GM19099 (cell line): Measurements from ENCODE around the gene GPATCH2L.

Source experiments
- POLR2A ChIP-seq: IDR thresholded peaks from 3 replicates; pipeline ENCODE4 v1.6.1; 2011; ENCODE audit warnings: low read depth; ENCODE audit not compliant: insufficient read length; ENCODE audit errors: extremely low read depth

GPATCH2L gene

DNA sequence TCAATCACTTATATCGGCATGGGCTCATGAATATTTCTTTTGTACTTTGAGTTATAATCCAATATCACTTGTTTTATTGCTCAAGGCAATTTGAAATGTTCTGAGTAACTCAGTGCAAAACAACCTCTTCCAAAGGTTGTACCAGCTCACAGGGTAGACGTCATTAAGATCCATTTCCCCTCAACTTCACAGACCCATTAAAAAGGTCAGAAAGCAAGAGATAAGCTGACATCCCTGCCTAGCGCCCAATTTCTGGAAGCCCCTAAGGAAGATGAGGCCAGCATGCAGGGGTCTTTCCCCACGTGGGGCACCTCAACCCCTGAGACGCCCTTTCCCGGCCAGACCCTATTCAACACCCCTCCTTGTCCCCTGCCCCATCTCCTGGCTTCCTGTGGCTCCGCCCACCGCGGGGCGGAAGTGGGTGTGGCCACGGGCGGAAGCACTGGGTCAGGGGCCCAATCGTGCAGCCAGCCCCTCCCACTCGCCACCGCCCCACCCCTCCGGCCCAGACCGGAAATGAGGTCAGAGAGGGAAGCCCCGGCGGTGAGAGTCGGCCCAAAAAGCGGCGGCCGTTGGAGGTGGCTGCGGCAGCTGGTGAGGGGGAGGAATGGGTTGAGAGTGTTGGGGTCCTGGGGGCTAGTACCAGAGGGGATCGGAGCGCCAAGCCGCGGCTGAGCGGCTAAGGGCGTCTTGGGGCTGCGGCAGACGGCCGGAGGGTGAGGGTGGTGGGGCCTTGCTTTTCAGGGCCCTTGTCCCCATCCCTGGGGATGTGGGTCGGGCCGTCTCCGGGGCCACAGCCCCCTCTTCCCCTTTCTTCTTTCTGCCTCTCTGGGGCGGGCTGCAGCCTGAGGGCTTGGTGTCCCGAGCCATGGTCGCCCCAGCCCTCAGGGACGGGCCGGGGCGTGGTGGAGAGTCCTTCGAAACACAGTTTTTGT is at the start of gene GPATCH2L:
Gene GPATCH2L, plus strand, starts transcription at position 525 of the 935 bp plus-strand sequence. CDS start 2,442 bp downstream, outside the sequence.
- peak; percentile 90 for TF ChIP-seq POLR2A

DNA sequence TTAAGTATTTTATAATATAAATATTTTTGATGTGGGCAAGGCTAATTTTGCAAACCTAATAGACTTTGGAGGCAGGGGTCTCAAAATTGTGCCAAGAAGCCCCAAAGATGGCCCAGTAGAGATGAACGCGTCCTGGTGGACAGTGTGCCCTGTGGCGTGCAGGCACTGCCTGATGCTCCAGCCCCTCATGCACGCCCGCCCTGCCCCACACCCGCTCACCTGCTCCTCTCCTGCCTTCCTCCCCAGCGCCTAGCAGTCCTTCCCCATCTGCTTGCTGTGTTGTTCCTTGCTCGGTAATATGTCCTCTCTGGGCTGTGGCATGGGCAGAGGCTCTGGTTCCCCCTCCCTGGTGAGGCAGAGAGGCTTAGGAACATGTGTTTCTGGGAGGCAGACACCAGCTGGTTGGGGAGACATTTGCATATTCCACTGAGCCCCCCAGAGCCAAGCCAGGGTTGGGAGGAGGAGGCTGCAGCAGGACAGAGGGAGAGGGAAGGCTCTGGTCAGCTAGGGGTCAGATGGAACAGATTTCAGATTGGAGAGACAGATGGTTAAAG is 46.8 kb upstream of the GPATCH2L start:
- no peak for TF ChIP-seq POLR2A

DNA sequence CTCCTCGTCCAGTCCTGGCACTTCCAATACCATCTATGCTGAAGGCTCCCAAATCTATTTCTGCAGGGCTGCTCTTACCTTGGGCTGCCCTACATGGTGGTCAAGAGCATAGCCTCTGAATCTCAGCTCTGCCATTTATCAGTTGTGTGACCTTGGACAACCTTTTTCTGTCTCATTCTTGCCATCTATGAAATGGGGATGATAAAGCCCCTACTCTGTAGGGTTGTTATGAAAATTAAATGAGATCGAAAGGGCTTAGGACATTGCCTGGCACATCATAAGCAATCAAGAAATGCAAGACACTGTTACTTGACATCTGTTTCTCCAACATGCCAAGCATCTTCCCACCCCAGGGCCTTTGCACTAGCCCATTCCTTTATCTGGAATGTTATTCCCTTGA is 45.5 kb upstream of the GPATCH2L start:
- TF ChIP-seq POLR2A = no peak

DNA sequence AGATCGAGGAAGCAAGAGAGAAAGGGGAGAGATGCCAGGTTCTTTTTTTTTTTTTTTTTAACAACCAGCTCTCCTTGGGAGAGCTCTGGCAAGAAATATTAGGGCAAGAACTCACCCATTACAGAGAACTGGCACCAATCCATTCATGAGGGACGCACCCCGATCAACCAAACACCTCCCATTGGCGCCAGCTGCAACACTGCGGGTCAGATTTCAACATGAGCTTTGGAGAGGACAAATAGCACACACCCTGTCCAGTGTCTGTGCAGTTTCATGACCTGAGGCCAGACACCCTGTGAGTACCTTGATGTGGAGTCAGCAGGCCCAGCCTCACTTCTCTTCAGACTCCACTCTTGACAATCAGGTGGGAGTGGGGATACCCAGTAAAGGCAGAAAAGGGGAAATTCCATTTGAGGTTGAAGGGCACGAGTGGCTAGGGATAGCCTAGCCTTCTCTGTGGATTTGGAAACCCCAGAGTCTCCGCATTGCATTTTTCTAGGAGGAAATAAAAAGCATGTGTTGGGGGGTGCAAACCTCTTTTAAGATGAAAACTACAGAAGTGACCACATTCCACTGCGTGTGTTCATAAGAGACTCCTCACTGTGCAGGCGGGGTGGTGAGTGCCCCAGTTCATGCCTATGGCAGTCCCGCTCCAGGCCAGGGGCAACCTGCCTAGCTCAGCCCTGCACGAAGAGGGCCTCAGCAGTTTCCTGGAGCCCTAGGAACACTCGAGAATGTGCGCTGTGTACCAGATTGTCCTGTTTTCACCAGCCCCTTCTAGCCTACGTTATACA is 42.4 kb upstream of the GPATCH2L start:
- TF ChIP-seq POLR2A = no peak

DNA sequence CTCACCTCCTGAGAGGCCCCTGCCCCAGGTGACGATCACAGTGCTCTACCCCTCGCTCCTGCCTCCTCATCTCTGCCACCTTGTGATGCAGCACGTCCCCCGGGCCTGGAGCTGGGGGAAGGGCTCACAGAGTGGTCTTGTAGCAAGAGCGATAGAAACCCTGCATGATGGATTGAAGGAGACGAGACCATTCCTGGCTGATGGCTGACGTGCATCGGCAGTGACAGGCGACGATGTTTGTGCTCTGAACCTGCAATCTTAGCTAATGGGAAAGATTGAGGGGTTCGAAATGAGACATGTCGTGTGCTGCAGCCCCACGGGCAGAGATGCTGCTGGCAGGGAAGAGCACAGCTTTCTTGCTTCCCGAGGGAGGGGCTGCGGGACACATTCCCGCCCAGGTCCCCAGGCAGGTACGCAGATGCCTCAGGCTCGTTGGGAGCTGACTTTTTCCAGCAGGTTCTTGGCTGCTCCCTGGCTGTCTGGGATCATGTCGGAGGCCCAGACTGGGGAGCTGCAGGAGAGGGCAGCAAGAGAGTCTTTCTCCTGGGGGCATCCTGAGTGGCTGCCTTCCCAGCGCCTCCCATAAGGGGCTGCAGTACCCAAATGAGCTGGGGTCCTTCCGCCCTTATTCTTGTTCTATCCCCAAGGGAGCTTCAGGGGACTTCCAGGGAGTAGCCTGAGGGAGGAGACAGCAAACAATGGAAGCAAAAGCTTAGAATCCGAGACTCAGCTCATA is 38.7 kb upstream of the GPATCH2L start:
- no peak for TF ChIP-seq POLR2A

GRCh38 chr14:76113691-76114090 is 38.0 kb upstream of the GPATCH2L start:
- no peak for TF ChIP-seq POLR2A

DNA sequence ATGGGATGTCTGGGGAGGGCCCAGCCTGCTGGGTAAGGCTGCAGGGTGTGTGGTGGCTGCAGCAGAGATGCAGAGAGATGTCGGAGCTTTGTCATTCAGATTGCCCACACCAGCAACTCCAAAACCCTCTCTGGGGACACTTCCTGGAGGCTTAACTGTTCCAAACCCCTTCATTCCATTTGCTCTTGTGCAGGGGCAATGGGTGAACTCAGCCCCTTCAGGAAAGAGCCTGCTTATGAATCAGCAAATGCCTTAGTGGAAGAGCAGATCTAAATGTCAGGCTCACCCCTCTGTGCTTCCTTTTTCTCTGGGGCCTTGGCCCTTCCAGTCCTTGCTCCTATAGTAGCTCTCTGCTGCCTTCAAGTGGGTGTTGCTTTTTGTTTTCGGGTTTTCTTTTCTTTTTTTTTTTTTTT is 36.7 kb upstream of the GPATCH2L start:
- no peak for TF ChIP-seq POLR2A

DNA sequence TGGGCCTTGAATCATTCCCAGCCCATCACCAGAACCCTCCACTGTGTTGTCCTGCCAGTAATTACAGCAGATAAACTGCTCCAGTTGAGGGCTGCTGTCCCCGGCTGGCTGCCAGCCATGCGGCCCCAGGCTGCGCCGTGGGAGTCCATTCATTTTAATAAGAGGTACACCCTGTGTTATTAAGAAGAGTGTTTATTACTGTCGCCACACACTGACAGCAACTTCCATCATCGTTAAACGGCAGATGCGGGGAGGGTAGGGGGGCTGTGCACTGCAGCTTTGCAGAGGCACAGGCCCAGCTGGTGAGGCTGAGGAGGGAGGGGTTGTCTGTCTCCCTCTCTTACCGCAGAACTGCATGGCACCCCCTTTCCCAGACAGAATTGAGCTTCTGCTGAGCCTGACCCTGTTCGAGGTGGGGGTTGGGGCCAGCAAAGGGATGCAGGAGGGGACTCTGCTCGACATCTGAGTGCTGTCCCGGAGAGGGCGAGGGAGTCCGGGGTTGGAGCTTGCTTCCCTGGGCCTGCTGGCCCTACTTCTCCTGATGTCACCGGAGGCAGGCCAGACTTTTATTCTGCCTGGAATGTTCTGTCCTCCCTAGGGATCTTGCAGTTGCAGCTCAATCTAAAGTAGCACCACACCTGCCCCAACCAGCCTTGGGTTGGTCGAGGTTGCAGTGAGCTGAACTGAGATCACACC is 33.8 kb upstream of the GPATCH2L start:
- no peak for TF ChIP-seq POLR2A

- no peak for TF ChIP-seq POLR2A
Observed at GRCh38 chr14:76118594-76118993, 33.1 kb upstream of the GPATCH2L start.

- no peak for TF ChIP-seq POLR2A
Observed at GRCh38 chr14:76121089-76121748, 30.5 kb upstream of the GPATCH2L start.

GRCh38 chr14:76123426-76124225 is 28.1 kb upstream of the GPATCH2L start:
- no peak for TF ChIP-seq POLR2A

DNA sequence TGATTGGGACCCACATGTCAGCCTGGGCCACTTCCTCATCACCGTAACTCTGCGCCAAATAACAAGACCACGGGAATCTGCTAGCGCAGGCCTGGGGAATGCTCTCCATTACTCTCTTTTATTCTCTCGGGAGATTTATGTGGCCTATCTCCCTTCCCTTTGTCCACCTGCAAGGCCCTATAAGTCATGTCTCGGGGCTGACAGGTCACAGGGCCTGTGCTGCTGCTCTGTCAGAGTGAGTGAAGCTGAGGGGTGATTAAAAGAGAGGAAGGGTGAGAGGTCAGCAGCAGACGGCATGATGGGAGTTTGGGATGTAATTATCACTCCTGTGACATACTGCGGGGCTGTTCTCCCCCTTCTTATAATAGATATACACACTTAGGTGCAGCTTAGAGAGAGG is 26.2 kb upstream of the GPATCH2L start:
- TF ChIP-seq POLR2A = no peak

GRCh38 chr14:76126076-76126475 is 25.6 kb upstream of the GPATCH2L start:
- TF ChIP-seq POLR2A = no peak

DNA sequence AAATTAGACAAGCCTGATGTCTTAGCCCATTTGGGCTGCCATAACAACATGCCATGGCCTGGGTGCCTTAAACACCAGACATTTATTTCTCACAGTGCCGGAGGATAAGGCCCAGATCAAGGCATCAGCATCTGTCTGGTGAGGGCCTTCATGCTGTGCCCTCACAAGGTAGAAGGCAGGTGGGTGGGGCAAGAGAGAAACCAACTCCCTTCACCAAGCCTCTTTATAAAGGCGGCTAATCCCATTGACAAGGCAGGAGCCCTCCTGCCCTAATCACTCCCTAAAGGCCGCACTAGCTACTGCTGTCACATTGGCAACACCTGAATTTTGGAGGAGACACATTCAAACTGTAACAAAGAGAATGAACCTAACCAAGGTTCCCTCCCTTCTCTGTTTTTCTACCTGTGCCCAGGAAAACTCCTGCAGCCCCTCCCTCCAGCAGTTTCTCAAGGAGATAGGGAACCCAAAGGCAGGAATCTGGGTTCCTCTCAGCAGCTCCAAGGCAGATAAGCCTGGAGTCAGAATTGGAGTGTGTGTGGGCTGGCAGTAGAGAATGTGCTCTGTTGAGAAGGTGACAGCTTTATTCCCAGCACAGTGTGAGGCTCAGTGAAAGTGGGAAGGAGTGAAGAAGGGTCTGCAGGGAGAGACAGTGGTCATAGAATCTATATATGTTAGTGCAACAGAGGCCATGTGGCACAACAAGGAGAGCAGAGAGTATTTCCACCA is 21.7 kb upstream of the GPATCH2L start:
- TF ChIP-seq POLR2A = no peak
